HepG2 (cell line): Measurements from ENCODE around the gene STK36. TPM values are rescaled to one million over a fixed set of nuclear protein-coding genes. Genes with fewer than 3 reads are reported as not detected.

Experiments used
- BCL6 ChIP-seq: IDR thresholded peaks from 2 replicates; pipeline ENCODE4 v1.6.1; 2016; ENCODE audit warnings: missing genetic modification reagents, missing compliant biosample characterization
- BRCA1 ChIP-seq: sonication (generic); formaldehyde crosslinking; IDR thresholded peaks from 2 replicates; pipeline ENCODE4 v1.4.0; 2020; ENCODE audit warnings: missing genetic modification reagents
- CCDC6 ChIP-seq: sonication (generic); formaldehyde crosslinking; IDR thresholded peaks from 2 replicates; pipeline ENCODE4 v1.8.1; 2022; ENCODE audit warnings: mild to moderate bottlenecking, missing genetic modification reagents, moderate library complexity
- ELF3 ChIP-seq: IDR thresholded peaks from 2 replicates; pipeline ENCODE4 v1.6.1; 2016; ENCODE audit warnings: missing genetic modification reagents, missing compliant biosample characterization
- ETS1 ChIP-seq: sonication (generic); formaldehyde crosslinking; IDR thresholded peaks from 2 replicates; pipeline ENCODE4 v1.4.0; 2020; ENCODE audit warnings: missing genetic modification reagents
- HMGXB4 ChIP-seq, 2 experiments: sonication (generic) in 1 of 2; formaldehyde crosslinking in 1 of 2; IDR thresholded peaks; 2 replicates each; pipeline versions ENCODE4 v1.4.0 to v1.6.1; 2018 to 2020; ENCODE audit warnings: missing genetic modification reagents in 2 of 2, borderline replicate concordance in 1 of 2, low read depth in 1 of 2, mild to moderate bottlenecking in 1 of 2, missing biosample characterization in 1 of 2
- HOXA3 ChIP-seq: sonication (generic); formaldehyde crosslinking; IDR thresholded peaks from 2 replicates; pipeline ENCODE4 v1.5.0; 2020; ENCODE audit warnings: missing genetic modification reagents
- IKZF4 ChIP-seq: sonication (generic); formaldehyde crosslinking; IDR thresholded peaks from 2 replicates; pipeline ENCODE4 v1.5.1; 2020; ENCODE audit warnings: borderline replicate concordance, mild to moderate bottlenecking, low read depth, missing genetic modification reagents; ENCODE audit errors: not compliant biosample characterization
- KAT8 ChIP-seq: IDR thresholded peaks from 2 replicates; pipeline ENCODE4 v1.6.1; 2016; ENCODE audit warnings: missing genetic modification reagents, missing compliant biosample characterization
- NFIB ChIP-seq: sonication (generic); formaldehyde crosslinking; IDR thresholded peaks from 2 replicates; pipeline ENCODE4 v1.9.0; 2021; ENCODE audit warnings: missing genetic modification reagents, mild to moderate bottlenecking, borderline replicate concordance
- NFIC ChIP-seq: IDR thresholded peaks from 2 replicates; pipeline ENCODE4 v1.6.1; 2012; ENCODE audit warnings: mild to moderate bottlenecking, low read length, inconsistent platforms
- NR3C1 ChIP-seq: sonication (generic); formaldehyde crosslinking; IDR thresholded peaks from 2 replicates; pipeline ENCODE4 v1.4.0; 2020; ENCODE audit warnings: missing genetic modification reagents
- RARA ChIP-seq: IDR thresholded peaks from 2 replicates; pipeline ENCODE4 v1.6.1; 2016; ENCODE audit warnings: missing genetic modification reagents, missing compliant biosample characterization
- TP53 ChIP-seq: sonication (generic); formaldehyde crosslinking; conservative IDR thresholded peaks from 2 replicates; pipeline ENCODE4 v1.4.0; 2020; ENCODE audit warnings: missing genetic modification reagents
- ZBED4 ChIP-seq: sonication (generic); formaldehyde crosslinking; IDR thresholded peaks from 2 replicates; pipeline ENCODE4 v1.4.0; 2020; ENCODE audit warnings: missing genetic modification reagents, borderline replicate concordance
- ZNF275 ChIP-seq: sonication (generic); formaldehyde crosslinking; IDR thresholded peaks from 2 replicates; pipeline ENCODE4 v1.8.0; 2022; ENCODE audit warnings: missing genetic modification reagents, mild to moderate bottlenecking, inconsistent platforms, borderline replicate concordance
- ZNF335 ChIP-seq: sonication (generic); formaldehyde crosslinking; IDR thresholded peaks from 2 replicates; pipeline ENCODE4 v1.4.0; 2020; ENCODE audit warnings: missing genetic modification reagents
- ZNF430 ChIP-seq: sonication (generic); formaldehyde crosslinking; IDR thresholded peaks from 2 replicates; pipeline ENCODE4 v1.9.0; 2021; ENCODE audit warnings: mild to moderate bottlenecking, missing genetic modification reagents
- ZNF510 ChIP-seq: sonication (generic); formaldehyde crosslinking; IDR thresholded peaks from 2 replicates; pipeline ENCODE4 v1.4.0; 2020; ENCODE audit warnings: low read depth, mild to moderate bottlenecking, missing genetic modification reagents
- ZNF670 ChIP-seq: sonication (generic); formaldehyde crosslinking; IDR thresholded peaks from 2 replicates; pipeline ENCODE4 v1.8.0; 2022; ENCODE audit warnings: mild to moderate bottlenecking, missing genetic modification reagents, borderline replicate concordance
- ZNF776 ChIP-seq: sonication (generic); formaldehyde crosslinking; IDR thresholded peaks from 2 replicates; pipeline ENCODE4 v1.4.0; 2020; ENCODE audit warnings: mild to moderate bottlenecking, missing genetic modification reagents
- polyA plus RNA-seq, 8 experiments: library from polyadenylated mRNA; depleted of rRNA in 3 of 8; stranded (reverse) in 7 of 8; unstranded in 1 of 8; fragments of >200 nt; fragmentation: Illumina TruSeq in 4 of 8; extraction: Trizol in 4 of 8; gene quantifications; 2 replicates each; pipeline versions ENCODE4 v1.2.1 to v1.2.3, GENCODE V29; 2011 to 2016; ENCODE audit warnings: low read depth in 4 of 8, missing spikeins in 1 of 8, mixed read lengths in 1 of 8; ENCODE audit not compliant: insufficient read depth in 1 of 8
- total RNA-seq, 5 experiments: library from RNA; depleted of rRNA; stranded (reverse); fragments of >200 nt; fragmentation: Illumina TruSeq; extraction: Trizol; gene quantifications; 2 replicates each; pipeline ENCODE4 v1.2.3, GENCODE V29; 2016; ENCODE audit warnings: low read depth in 1 of 5

Gene STK36
- total and polyA plus RNA-seq, 2 of the 13 experiments (the other 11 are each of a cell fraction or from before 2014, with no cell fraction given): 45.9 to 83.5 TPM

GRCh38 chr2:218748741-218749441 is 77.0 kb downstream of the STK36 start (continued):
- TF ChIP-seq ELF3 (CRISPR knock-in tag) (peak; percentile 97), TP53 (CRISPR knock-in tag) (no peak), ZNF275 (CRISPR knock-in tag) (no peak), ZNF776 (CRISPR knock-in tag) (no peak), ZNF510 (CRISPR knock-in tag) (no peak), IKZF4 (CRISPR knock-in tag) (no peak), NR3C1 (no peak), ZNF670 (CRISPR knock-in tag) (0 out of 2 replicates have a peak, but pooled peaks have one; percentile 36), ZNF335 (peak; percentile 89; the same call in 1 of the 2 replicates), HOXA3 (CRISPR knock-in tag) (peak; percentile 81), HMGXB4 (CRISPR knock-in tag; IDR thresholded peaks at IDR 0.05; ENCODE audit: borderline replicate concordance in 1 of 2, low read depth in 1 of 2) (no peak; a peak in 2 of 4 replicates), RARA (CRISPR knock-in tag) (peak; percentile 88), BRCA1 (CRISPR knock-in tag) (no peak), KAT8 (CRISPR knock-in tag) (peak; percentile 78), ETS1 (CRISPR knock-in tag) (no peak), ZNF430 (CRISPR knock-in tag) (0 out of 2 replicates have a peak, but pooled peaks have one; percentile 35), BCL6 (CRISPR knock-in tag) (peak; percentile 71), NFIB (CRISPR knock-in tag) (no peak), CCDC6 (CRISPR knock-in tag) (peak; percentile 91; the same call in 1 of the 2 replicates), ZBED4 (CRISPR knock-in tag) (no peak), NFIC (no peak; the same call in 1 of the 2 replicates)
